Neural progenitor cell (in vitro differentiated cells): ENCODE data around the gene PPP1R37. TPM values are rescaled to one million over a fixed set of nuclear protein-coding genes. Genes with fewer than 3 reads are reported as not detected.

Source experiments
- DNase-seq: peaks from one replicate; pipeline ENCODE4 v3.0.0-alpha.2; 2016; ENCODE audit warnings: low spot score
- H2AFZ ChIP-seq: fragments of 200-600 bp; sonication (generic); replicated peaks from 2 replicates; pipeline ENCODE4 v1.6.1; 2016; ENCODE audit warnings: antibody characterized with exemption
- H3F3A ChIP-seq: fragments of 200-600 bp; sonication (generic); 2 replicates; pipeline ENCODE4 v1.6.1; 2016; ENCODE audit warnings: antibody characterized with exemption, low read depth
- H3K27ac ChIP-seq: fragments of 200-600 bp; sonication (generic); 2 replicates; pipeline ENCODE4 v1.5.1; 2016; ENCODE audit warnings: mild to moderate bottlenecking
- H3K27me3 ChIP-seq: fragments of 200-600 bp; sonication (generic); 2 replicates; pipeline ENCODE4 v1.6.1; 2016; ENCODE audit warnings: mild to moderate bottlenecking, moderate library complexity
- H3K36me3 ChIP-seq: fragments of 200-600 bp; sonication (generic); 2 replicates; pipeline ENCODE4 v1.5.1; 2016
- H3K4me1 ChIP-seq: fragments of 200-600 bp; sonication (generic); 2 replicates; pipeline ENCODE4 v1.6.1; 2016; ENCODE audit warnings: mixed run types
- H3K4me2 ChIP-seq: fragments of 200-600 bp; sonication (generic); 2 replicates; pipeline ENCODE4 v1.6.1; 2016
- H3K4me3 ChIP-seq: fragments of 200-600 bp; sonication (generic); 2 replicates; pipeline ENCODE4 v1.5.1; 2016
- H3K79me2 ChIP-seq: fragments of 200-600 bp; sonication (generic); 2 replicates; pipeline ENCODE4 v1.6.1; 2016; ENCODE audit warnings: low read depth
- H3K9ac ChIP-seq: fragments of 200-600 bp; sonication (generic); 2 replicates; pipeline ENCODE4 v1.6.1; 2016
- H3K9me3 ChIP-seq: fragments of 200-600 bp; sonication (generic); 2 replicates; pipeline ENCODE4 v1.5.1; 2016; ENCODE audit warnings: low read depth
- H4K20me1 ChIP-seq: fragments of 200-600 bp; sonication (generic); 2 replicates; pipeline ENCODE4 v1.6.1; 2016; ENCODE audit warnings: low read depth
- H3K27ac Mint-ChIP-seq: 3 replicates; pipeline ENCODE4 v1.8.0; 2021; ENCODE audit warnings: mixed read lengths
- H3K27me3 Mint-ChIP-seq: 2 replicates; pipeline ENCODE4 v1.8.0; 2022; ENCODE audit warnings: low read depth, mild to moderate bottlenecking, inconsistent platforms, moderate library complexity, mixed read lengths; ENCODE audit not compliant: insufficient read depth
- H3K36me3 Mint-ChIP-seq: 3 replicates; pipeline ENCODE4 v1.8.0; 2021; ENCODE audit warnings: mixed read lengths
- H3K4me1 Mint-ChIP-seq: 3 replicates; pipeline ENCODE4 v1.8.0; 2021; ENCODE audit warnings: mixed read lengths
- H3K4me3 Mint-ChIP-seq: 3 replicates; pipeline ENCODE4 v1.8.0; 2021; ENCODE audit warnings: mild to moderate bottlenecking, moderate library complexity, mixed read lengths
- H3K9me3 Mint-ChIP-seq: 3 replicates; pipeline ENCODE4 v1.8.0; 2020; ENCODE audit warnings: mixed read lengths
- EZH2 ChIP-seq: fragments of 200-600 bp; sonication (generic); IDR thresholded peaks from 2 replicates; pipeline ENCODE4 v1.6.1; 2017; ENCODE audit warnings: antibody characterized with exemption, mild to moderate bottlenecking, moderate library complexity
- EZH2phosphoT487 ChIP-seq: fragments of 200-600 bp; sonication (generic); IDR thresholded peaks from 2 replicates; pipeline ENCODE4 v1.6.1; 2017; ENCODE audit warnings: antibody characterized with exemption
- total RNA-seq: library from RNA; depleted of rRNA; stranded (reverse); fragments of >200 nt; gene quantifications from 2 replicates; pipeline ENCODE4 v1.2.3, GENCODE V29; 2015; ENCODE audit warnings: low replicate concordance
- TF ChIP-seq, protein P1 (sequence below): fragments of 200-600 bp; sonication (generic); IDR thresholded peaks from 2 replicates; pipeline ENCODE4 v1.5.1; 2017; ENCODE audit warnings: antibody characterized with exemption, mild to moderate bottlenecking

The PPP1R37 gene
- total RNA-seq, 1 donor from 2014 or later, result 8.1 TPM

DNA sequence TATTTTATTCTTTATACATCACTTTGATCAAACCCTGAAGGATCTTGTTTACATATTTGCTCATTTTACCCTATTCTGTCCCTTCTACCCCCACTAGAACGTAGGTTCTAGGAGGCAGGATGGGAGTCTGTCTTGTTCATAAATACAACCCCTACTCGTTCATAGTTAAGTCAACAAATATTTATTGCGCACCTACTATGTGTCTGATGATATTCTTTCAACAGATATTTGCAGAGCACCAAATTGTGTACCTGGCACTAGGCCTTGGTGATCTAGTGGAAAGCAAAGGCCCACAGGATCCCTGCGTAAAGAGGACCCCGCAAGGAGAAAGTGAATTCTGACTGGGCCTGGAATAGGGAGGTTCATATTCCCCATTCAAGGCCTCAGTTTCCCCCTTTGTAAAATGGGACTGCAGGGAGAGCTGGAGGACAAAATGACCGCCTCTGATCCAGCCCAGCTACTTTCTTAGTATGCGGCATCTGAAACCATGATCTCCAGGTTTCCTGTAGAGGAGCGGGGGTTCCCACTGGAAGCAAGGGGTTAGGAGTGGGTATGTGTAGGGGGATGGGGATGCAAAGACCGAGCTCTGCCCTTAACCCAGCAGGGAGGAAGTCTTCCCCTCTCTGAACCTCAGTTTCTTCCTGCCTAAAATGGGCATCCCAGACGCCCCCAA, 14.5 kb upstream of the PPP1R37 start:
- Mint-ChIP-seq H3K4me3 (peak overlapping the region; percentile 99), H3K9me3 (no peaks in the 10 kb centered on the region), H3K36me3 (peaks cover 9% of the 10 kb centered on the region), H3K27me3 (peaks cover 23% of the 10 kb centered on the region), H3K4me1 (peaks cover 30% of the 10 kb centered on the region), H3K27ac (no peak overlapping the region)
- Histone ChIP-seq H2AFZ (peak overlapping the region; percentile 60), H3K27me3 (peaks cover 36% of the 10 kb centered on the region), H3K4me1 (peaks cover 35% of the 10 kb centered on the region), H3K79me2 (peaks cover 42% of the 10 kb centered on the region), H3K36me3 (no peaks in the 10 kb centered on the region), H3K9ac (no peak overlapping the region), H3F3A (peaks cover 67% of the 10 kb centered on the region), H4K20me1 (peaks cover 31% of the 10 kb centered on the region), H3K4me3 (peak overlapping the region; percentile 91), H3K27ac (no peak overlapping the region), H3K4me2 (peak overlapping the region; percentile 83), H3K9me3 (no peaks in the 10 kb centered on the region)
- TF ChIP-seq EZH2phosphoT487, result no peak
- TF ChIP-seq, protein P1, sequence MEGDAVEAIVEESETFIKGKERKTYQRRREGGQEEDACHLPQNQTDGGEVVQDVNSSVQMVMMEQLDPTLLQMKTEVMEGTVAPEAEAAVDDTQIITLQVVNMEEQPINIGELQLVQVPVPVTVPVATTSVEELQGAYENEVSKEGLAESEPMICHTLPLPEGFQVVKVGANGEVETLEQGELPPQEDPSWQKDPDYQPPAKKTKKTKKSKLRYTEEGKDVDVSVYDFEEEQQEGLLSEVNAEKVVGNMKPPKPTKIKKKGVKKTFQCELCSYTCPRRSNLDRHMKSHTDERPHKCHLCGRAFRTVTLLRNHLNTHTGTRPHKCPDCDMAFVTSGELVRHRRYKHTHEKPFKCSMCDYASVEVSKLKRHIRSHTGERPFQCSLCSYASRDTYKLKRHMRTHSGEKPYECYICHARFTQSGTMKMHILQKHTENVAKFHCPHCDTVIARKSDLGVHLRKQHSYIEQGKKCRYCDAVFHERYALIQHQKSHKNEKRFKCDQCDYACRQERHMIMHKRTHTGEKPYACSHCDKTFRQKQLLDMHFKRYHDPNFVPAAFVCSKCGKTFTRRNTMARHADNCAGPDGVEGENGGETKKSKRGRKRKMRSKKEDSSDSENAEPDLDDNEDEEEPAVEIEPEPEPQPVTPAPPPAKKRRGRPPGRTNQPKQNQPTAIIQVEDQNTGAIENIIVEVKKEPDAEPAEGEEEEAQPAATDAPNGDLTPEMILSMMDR, result no peak
- no peak for TF ChIP-seq EZH2
- DNase-seq, result no peak

DNA sequence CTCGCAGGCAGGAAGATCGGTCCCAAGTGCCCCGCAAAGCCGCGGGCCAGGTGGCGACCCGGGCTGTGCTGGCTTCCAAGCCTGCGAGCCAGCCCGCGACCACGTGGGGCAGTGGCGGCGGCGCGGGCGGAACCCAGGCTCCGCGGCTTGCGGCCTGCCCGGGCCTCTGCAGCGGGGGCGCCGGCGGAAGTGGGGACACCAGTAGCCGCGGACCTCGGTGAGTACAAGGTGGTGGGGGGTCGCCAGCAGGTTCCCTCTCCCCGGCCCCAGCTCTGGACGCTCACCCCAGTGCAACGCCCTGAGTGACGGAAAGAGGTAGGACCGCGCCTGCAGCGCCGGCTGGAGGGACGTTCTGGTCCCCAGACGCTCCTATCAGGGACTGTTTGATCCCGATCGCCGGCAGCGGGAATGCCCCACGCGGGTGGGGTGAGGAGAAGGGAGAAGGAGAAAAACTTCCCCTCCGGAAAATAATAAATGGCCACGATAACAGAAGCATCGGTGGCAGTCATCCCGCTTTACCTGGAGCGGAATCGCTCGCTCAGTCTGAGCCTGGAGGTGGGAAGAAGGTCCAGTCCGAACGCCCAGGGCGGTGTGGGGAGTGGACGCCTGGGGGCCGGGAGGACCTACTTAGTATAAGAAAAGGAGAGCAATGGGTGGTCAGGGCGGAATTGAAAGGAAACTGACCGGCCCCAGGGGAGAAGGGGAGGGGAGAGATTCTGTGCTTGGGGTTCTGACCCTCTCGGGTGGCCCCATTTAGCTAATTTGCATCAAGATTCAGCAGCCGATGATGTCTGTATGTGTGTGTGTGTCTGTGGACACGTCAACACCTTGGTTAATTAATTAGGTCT, 13.7 kb upstream of the PPP1R37 start, which contains the start of gene GEMIN7:
Gene GEMIN7 (plus strand): TSS at position 198 of the 848 bp plus-strand sequence. CDS start 10,855 bp downstream, outside the sequence.
- DNase-seq, result peak; percentile 94
- Mint-ChIP-seq H3K27ac (peak within 1 kb of the TSS; percentile 72), H3K4me3 (peak within 1 kb of the TSS; percentile 99), H3K27me3 (peaks cover 23% of the 10 kb centered on the region), H3K4me1 (peaks cover 30% of the 10 kb centered on the region), H3K9me3 (no peaks in the 10 kb centered on the region), H3K36me3 (peaks cover 9% of the 10 kb centered on the region)
- H3K4me2 ChIP-seq, result peak within 1 kb of the TSS; percentile 83
- H4K20me1 ChIP-seq, result peaks cover 31% of the 10 kb centered on the region
- peaks cover 36% of the 10 kb centered on the region for H3K27me3 ChIP-seq
- no peaks in the 10 kb centered on the region for H3K9me3 ChIP-seq
- H3K4me3 ChIP-seq, result peak within 1 kb of the TSS; percentile 91
- H3F3A ChIP-seq, result peaks cover 62% of the 10 kb centered on the region
- peaks cover 45% of the 10 kb centered on the region for H3K79me2 ChIP-seq
- peaks cover 33% of the 10 kb centered on the region for H3K4me1 ChIP-seq
- peak within 1 kb of the TSS; percentile 13 for H3K27ac ChIP-seq
- peak within 1 kb of the TSS; percentile 92 for H2AFZ ChIP-seq
- H3K9ac ChIP-seq, result peak within 1 kb of the TSS; percentile 78
- TF ChIP-seq, protein P1, result peak; percentile 43
- peak; percentile 50 for TF ChIP-seq EZH2
- no peak for TF ChIP-seq EZH2phosphoT487
- H3K36me3 ChIP-seq, result no peaks in the 10 kb centered on the region

DNA sequence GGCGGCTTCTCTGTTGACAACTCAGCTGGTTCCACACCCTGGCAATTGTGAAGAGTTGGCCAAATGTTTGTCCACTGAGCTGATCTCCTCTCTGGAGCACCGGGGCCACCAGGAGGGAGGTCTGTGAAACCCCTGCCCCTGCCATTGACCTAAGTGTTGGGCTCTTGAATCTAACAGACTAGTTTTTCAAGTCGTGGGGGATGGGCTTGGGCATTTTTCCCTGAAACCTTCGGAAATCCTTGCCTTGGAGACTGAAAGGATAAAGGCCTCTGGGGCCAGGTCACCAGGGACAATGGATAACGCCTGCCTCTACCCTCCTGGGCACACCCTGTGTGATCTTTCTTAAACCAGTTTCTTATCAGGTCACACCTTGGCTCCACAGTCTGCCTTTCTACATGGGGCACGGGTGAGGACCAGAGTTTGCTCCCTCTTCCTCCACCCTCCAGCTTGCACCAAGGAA, 13.0 kb upstream of the PPP1R37 start:
- Histone ChIP-seq H2AFZ (no peak overlapping the region), H3K9me3 (no peaks in the 10 kb centered on the region), H3K27me3 (peaks cover 30% of the 10 kb centered on the region), H3K79me2 (peaks cover 52% of the 10 kb centered on the region), H3K36me3 (no peaks in the 10 kb centered on the region), H3K9ac (peak overlapping the region; percentile 78), H3K4me1 (peaks cover 27% of the 10 kb centered on the region), H3K4me3 (peak overlapping the region; percentile 91), H4K20me1 (peaks cover 29% of the 10 kb centered on the region), H3F3A (peaks cover 56% of the 10 kb centered on the region), H3K27ac (no peak overlapping the region), H3K4me2 (peak overlapping the region; percentile 83)
- peaks cover 9% of the 10 kb centered on the region for H3K36me3 Mint-ChIP-seq
- TF ChIP-seq EZH2phosphoT487, result no peak
- TF ChIP-seq, protein P1, result no peak
- no peak for TF ChIP-seq EZH2
- H3K9me3 Mint-ChIP-seq, result no peaks in the 10 kb centered on the region
- H3K4me3 Mint-ChIP-seq, result peak overlapping the region; percentile 99
- H3K4me1 Mint-ChIP-seq, result peaks cover 26% of the 10 kb centered on the region
- peaks cover 18% of the 10 kb centered on the region for H3K27me3 Mint-ChIP-seq
- peak; percentile 54 for DNase-seq
- H3K27ac Mint-ChIP-seq, result peak overlapping the region; percentile 25
